Measurements from ENCODE around the gene RHBDF1.

GRCh38 chr16:71210-71539 lies 1.3 kb downstream of the RHBDF1 start:
- no peak for TF ChIP-seq TAF1 (conservative IDR thresholded peaks at IDR 0.05)
- no peak for TF ChIP-seq REST (IDR thresholded peaks at IDR 0.05)
- TF ChIP-seq CTCF (IDR thresholded peaks at IDR 0.05; ENCODE audit: low read depth, low read length, missing input control) = no peak
- no peak for TF ChIP-seq GABPA (IDR thresholded peaks at IDR 0.05 in 1 of 2, conservative IDR thresholded peaks at IDR 0.05 in 1 of 2)
- no peak for TF ChIP-seq MAX (IDR thresholded peaks at IDR 0.05)
